HuH-7 (cell line): ENCODE data around the gene CDKL5.

Experiments
- DNase-seq: peaks from one replicate; pipeline ENCODE4 v3.0.0; 2011; ENCODE audit warnings: low spot score

Gene CDKL5

DNA sequence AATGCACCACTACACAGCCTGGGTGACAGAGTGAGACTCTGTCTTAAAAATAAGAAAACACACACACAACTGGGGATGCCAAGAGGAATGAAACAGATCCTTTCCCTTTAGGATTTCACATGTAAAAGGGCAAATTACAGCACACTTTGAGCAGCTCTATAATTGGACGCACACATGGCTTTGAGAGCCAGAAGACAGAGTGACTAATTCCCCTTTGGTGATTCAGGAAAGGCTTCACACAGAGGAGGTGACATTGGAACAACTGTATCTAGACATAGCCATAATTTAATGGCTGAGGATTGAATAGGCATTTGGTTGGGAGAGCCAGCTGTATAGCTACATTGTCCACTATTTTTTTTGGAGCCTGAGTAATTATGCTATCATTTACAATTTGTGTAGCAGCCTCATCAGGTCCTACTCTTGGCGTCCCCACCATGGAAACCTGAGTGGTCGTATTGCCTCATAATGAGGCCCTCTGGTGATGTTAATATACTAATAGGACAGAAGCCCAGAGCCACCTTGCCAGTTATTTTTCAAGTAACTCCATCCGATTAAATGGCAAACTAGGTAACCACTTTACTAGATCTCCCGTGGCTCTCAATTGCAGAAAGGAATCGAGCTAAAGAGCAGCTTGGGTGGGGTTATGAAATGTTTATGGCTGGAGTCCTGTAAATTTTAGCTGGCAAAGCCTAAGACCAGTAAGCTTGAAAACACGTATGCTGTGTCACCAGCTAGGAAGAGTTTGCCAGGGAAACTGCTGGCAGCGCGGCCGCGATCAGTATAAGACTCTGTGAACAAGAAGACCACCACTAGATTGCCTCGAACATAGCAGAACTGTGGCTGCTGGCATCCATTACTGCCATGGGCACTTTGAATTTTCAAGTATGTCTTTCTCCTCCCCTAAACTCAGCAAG is 273.6 kb downstream of the CDKL5 start:
- no peak for DNase-seq

DNA sequence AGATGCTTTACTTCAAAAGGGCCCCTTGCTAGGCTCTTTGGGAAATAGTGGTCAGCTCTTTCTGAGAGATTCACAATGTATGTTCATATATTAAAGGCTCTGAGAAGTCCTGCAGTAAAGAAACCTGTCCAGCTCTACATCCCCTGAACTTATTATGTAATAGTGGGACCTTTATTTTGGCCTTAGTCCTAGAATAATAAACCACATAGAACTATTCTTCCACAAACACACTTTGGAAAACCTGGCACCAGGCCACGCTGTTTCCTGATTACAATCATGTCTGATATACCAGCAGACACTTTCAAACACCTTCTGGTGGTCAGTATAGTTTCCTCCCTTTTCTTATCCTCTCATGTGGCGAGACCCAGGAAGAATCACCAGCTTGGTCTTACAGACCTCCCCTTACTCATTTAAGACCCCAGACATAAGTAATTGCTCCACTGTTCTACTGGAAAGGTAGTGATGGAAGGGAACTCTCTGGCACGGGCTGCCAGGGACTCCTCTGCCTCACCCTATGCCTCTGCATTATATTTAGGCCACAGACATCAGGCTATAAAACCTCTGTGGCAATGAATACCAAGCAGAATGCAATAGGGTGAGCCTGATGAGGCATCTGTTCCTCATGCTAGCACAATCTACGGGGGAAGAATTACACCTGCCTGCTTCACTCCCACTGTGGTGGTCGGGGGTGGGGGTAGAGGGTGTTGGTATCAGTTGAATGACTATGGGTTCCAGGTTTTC is 276.4 kb downstream of the CDKL5 start:
- DNase-seq = no peak

DNA sequence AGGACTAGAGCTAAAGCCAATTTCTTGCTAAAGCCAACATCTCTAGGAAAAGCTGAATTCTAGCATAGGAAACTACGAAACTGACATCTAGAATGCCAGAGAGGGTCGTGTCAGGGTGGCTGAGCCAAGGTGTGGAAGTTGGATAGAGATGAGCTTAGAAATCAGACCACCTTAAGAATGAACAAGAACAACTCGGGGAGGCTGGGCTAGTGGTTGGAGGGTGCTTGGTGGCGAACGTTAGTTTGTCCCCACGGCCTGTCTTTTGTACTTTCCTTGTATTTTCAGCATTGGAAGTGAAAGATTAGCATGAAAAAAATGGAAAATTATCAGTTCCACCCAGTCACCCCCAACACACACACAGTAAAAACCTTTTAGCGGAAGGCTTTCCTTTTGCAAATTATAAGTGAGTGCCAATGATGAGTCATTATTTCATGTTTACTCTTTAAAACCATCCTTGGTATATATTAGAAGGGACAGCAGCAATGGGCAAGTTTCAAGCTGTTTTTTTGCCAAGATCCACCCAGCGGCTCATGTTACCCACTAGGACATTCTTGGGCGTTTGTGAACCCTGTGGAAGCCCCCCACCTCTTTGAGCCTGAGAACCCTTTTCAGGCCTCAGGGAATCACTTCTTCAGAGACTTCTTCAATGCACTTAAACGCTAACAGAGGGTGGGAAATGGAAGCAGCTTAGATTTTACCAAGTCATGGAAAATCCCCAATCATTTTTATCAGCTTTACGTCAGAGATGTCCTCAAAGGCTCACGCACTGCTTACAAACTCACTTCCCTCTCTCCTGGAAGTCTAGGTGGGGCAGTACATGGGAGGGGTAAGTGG is 277.2 kb downstream of the CDKL5 start:
- no peak for DNase-seq
